NCI-H146 treated with DMSO at 0.1 percent for 48 hours (cell line): Measurements from ENCODE around the gene PCDHA10.

Experiments
- DNase-seq: peaks from one replicate; lab custom pipeline; 2025; ENCODE audit not compliant: unreplicated experiment; lab: John Stamatoyannopoulos, UW

The PCDHA10 gene

DNA sequence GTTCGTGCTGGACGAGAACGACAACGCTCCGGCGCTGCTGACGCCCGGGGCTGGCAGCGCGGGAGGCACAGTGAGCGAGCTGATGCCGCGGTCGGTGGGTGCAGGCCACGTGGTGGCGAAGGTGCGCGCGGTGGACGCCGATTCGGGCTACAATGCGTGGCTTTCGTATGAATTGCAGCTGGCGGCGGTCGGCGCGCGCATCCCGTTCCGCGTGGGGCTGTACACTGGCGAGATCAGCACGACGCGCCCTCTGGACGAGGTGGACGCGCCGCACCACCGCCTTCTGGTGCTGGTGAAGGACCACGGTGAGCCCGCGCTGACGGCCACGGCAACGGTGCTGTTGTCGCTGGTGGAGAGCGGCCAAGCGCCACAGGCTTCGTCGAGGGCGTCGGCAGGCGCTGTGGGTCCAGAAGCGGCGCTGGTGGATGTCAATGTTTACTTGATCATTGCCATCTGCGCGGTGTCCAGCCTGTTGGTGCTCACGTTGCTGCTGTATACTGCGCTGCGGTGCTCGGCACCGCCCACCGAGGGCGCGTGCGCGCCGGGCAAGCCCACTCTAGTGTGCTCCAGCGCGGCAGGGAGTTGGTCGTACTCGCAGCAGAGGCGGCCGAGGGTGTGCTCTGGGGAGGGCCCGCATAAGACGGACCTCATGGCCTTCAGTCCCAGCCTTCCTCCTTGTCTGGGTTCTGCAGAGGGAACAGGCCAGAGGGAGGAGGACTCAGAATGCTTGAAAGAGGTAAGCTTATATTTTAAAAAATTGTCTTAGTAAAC lies 28.4 kb downstream of the PCDHA10 start:
- no peak for DNase-seq

- no peak for DNase-seq
Observed at GRCh38 chr5:140916325-140916724, 60.6 kb downstream of the PCDHA10 start.
